Mesodermal cell (in vitro differentiated cells): ENCODE results near the gene C1orf174.

Experiments used
- H3K27ac ChIP-seq: 2 replicates; pipeline ENCODE4 v1.7.0; 2013; ENCODE audit warnings: mild to moderate bottlenecking, low read depth, low read length, moderate library complexity; ENCODE audit not compliant: severe bottlenecking
- H3K36me3 ChIP-seq: 2 replicates; pipeline ENCODE4 v1.7.1; 2013; ENCODE audit warnings: mild to moderate bottlenecking, low read length, moderate library complexity; ENCODE audit not compliant: control insufficient read depth, insufficient read depth
- H3K4me1 ChIP-seq: one replicate; pipeline ENCODE4 v1.7.1; 2013; ENCODE audit warnings: mild to moderate bottlenecking, low read length; ENCODE audit not compliant: insufficient read depth, control insufficient read depth, poor library complexity, severe bottlenecking
- H3K4me3 ChIP-seq: 2 replicates; pipeline ENCODE4 v1.7.0; 2013; ENCODE audit warnings: low read length, control low read depth, mild to moderate bottlenecking; ENCODE audit not compliant: insufficient read depth, poor library complexity, severe bottlenecking; ENCODE audit errors: extremely low read depth
- H3K9me3 ChIP-seq: 2 replicates; pipeline ENCODE4 v1.7.1; 2013; ENCODE audit warnings: mild to moderate bottlenecking, low read length, moderate library complexity; ENCODE audit not compliant: control insufficient read depth
- WGBS, 2 experiments: methylation state at CpG; one replicate each; pipeline ENCODE4 v1.1.5; 2013; ENCODE audit warnings: missing lambda C conversion rate in 2 of 2; ENCODE audit not compliant: insufficient coverage in 2 of 2; 5-methylcytosine and 5-hydroxymethylcytosine counted together

Gene C1orf174

GRCh38 chr1:3907621-3908165 lies 7.6 kb upstream of the C1orf174 start:
- H3K9me3 ChIP-seq: no peaks in the 10 kb centered on the region
- whole genome bisulfite sequencing, 2 experiments: 86 to 88% methylated on average over 22 of the region's 22 CpGs
- no peaks in the 10 kb centered on the region for H3K36me3 ChIP-seq

DNA sequence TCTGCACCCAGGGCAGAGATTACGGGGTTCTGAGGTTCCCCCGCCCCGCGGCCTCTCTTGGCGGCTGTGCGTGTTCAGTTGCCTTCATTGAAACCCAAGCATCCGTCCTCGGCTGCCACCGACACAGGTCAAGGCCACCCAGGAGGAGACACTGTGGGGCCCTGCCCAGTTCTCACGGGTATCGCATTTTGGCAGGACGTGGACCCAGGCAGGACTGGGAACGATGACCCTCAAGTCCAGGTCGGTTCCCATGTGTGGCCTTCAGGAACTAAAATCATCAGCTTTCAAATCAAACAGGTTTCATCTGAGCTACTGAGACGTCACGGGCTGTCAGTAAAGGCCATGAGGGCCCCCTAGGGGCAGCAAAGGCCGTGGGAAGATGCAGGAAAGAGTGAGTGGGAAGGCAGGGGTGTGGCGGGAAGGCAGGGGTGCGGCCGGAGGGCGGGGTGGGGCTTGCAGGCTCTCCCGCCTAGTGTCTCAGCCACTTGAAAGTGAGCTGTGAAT lies 7.0 kb upstream of the C1orf174 start:
- no peaks in the 10 kb centered on the region for H3K9me3 ChIP-seq
- peaks cover 5% of the 10 kb centered on the region for H3K4me1 ChIP-seq
- WGBS, 2 experiments: 85 to 87% methylated on average over 21 to 22 of the region's 22 CpGs
- no peak overlapping the region for H3K4me3 ChIP-seq
- H3K27ac ChIP-seq: no peak overlapping the region
- no peaks in the 10 kb centered on the region for H3K36me3 ChIP-seq

More at GRCh38 chr1:3907621-3908165, 7.6 kb upstream of the C1orf174 start:
- H3K4me3 ChIP-seq: no peak overlapping the region
- no peak overlapping the region for H3K27ac ChIP-seq
- peaks cover 5% of the 10 kb centered on the region for H3K4me1 ChIP-seq

DNA sequence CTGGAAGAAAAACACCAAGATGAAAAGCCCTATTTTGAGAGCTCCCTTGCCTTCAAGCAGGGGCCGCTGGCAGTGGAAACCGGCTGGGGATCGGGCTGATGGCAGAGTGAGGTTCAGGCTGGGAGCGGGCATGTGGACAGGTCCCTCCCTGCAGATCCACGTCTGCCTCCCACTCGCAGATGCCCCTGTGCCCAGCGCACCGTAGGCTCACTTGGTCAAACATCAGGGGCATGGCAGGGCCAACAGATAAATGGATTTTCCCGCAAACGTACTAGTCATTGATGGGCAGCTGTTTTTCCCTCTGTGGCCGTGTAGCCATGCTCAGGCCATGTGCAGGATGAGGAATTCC lies 6.6 kb upstream of the C1orf174 start:
- no peaks in the 10 kb centered on the region for H3K9me3 ChIP-seq
- peaks cover 5% of the 10 kb centered on the region for H3K4me1 ChIP-seq
- no peaks in the 10 kb centered on the region for H3K36me3 ChIP-seq
- H3K27ac ChIP-seq: no peak overlapping the region
- H3K4me3 ChIP-seq: no peak overlapping the region
- 88 to 91% methylated on average over 11 of the region's 11 CpGs for WGBS, 2 experiments

GRCh38 chr1:3905953-3906671 lies 6.0 kb upstream of the C1orf174 start:
- H3K4me1 ChIP-seq: peaks cover 2% of the 10 kb centered on the region
- H3K36me3 ChIP-seq: no peaks in the 10 kb centered on the region
- no peak overlapping the region for H3K27ac ChIP-seq
- H3K4me3 ChIP-seq: no peak overlapping the region
- H3K9me3 ChIP-seq: no peaks in the 10 kb centered on the region
- 89 to 90% methylated on average over 14 to 18 of the region's 18 CpGs for WGBS, 2 experiments

DNA sequence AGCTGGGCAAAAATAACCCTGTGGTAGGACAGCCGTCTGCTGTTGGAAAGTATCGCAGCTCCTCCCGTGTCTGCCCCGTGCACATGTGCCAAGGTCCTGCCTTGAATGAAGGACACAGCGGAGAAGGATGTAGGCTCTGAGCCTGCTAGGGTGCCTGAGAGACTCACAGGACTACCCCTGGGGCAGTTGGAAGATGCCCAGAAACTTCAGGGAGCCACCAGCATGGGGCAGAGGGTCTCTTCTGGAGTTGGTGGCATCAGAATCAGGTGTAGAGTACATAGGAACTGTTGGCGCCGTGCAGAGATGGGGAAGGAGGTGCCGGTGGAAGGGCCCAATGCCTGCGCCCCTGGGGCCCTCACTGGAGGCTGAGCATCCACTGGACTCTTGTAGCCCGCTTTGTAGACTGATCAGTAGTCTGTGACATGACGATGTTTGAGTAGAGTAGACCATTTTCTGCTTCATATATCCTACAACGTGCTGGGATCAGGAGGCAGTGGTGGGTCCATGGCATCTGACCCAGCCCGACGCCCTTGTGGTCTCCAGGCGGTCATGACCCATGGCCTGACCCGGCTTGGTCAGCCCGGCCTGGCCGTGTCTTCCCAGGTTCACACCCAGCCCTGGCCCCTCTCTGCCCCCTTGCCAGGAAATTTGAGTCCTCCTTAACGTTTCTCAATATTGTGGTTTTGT lies 5.3 kb upstream of the C1orf174 start:
- 93 to 96% methylated on average over 16 to 19 of the region's 19 CpGs for WGBS, 2 experiments
- H3K36me3 ChIP-seq: no peaks in the 10 kb centered on the region
- H3K27ac ChIP-seq: no peak overlapping the region
- no peak overlapping the region for H3K4me3 ChIP-seq
- H3K4me1 ChIP-seq: no peaks in the 10 kb centered on the region
- H3K9me3 ChIP-seq: no peaks in the 10 kb centered on the region

DNA sequence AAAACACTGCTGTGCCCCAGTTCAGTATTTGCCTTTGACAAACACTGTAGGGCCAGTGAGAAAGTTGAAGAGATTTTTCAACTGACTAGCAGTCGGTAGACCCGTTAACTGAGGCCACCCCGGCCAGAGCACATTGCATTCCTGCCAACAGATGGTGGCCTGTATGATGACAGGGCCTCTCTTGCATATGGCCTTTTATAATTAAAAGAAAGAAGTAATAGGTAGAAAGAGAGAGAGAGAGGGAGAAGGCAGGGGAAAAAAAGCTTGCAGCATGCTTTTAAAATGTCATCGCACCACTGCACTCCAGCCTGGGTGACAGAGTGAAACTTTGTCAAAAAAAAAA lies 4.7 kb upstream of the C1orf174 start:
- Histone ChIP-seq H3K4me3 (no peak overlapping the region), H3K4me1 (no peaks in the 10 kb centered on the region), H3K36me3 (no peaks in the 10 kb centered on the region), H3K9me3 (no peaks in the 10 kb centered on the region), H3K27ac (no peak overlapping the region)
- 85 to 89% methylated on average over 3 to 4 of the region's 4 CpGs for WGBS, 2 experiments

GRCh38 chr1:3904006-3904842 lies 4.2 kb upstream of the C1orf174 start:
- 89 to 93% methylated on average over 17 to 23 of the region's 24 CpGs for WGBS, 2 experiments
- no peak overlapping the region for H3K4me3 ChIP-seq
- H3K4me1 ChIP-seq: no peaks in the 10 kb centered on the region
- H3K9me3 ChIP-seq: no peaks in the 10 kb centered on the region
- no peak overlapping the region for H3K27ac ChIP-seq
- H3K36me3 ChIP-seq: no peaks in the 10 kb centered on the region

DNA sequence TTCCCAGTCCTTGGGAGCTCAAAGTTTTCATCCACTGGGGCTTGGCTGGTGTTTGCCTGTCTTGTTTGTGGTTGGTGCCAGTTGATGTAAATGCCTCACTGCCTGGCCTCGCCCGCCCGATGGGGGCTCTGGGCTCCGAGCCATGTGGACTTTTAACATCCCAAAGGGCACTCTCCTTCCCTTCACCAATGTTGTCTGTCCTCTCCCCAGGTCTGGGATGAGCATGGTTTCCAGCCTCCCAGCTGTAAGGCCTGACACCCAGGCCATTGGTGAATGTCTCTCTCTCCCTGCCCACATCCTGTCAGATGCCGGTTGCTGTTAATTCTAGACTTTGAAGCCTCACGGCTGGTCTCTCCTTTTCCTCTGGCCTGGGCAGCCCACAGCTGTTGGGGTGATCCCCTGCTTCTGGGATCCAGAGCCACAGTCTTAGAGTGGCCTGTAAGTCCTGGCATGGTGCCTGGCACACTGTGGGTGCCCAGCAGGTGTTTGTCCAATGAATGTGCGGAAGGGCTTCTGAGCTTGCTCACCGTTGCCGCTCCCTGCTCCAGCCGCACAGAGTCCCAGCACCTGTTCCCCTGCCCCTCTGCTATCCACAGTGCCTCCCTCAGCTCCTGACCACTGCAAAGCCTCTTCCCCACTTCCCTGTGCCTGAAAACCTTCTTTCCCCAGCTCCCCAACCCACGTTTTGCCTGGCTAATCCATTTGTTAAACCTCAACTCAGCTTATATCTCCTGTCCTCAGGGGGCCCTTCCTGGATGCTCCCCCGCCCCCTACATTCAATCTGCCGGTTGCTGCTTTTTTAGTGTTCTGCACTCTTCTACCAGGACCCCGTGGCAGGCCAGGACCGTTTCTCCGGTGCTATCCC lies 3.3 kb upstream of the C1orf174 start:
- no peak overlapping the region for H3K4me3 ChIP-seq
- no peaks in the 10 kb centered on the region for H3K4me1 ChIP-seq
- peaks cover under 1% of the 10 kb centered on the region for H3K36me3 ChIP-seq
- 84 to 87% methylated on average over 12 to 16 of the region's 16 CpGs for WGBS, 2 experiments
- H3K27ac ChIP-seq: no peak overlapping the region
- peaks cover 4% of the 10 kb centered on the region for H3K9me3 ChIP-seq

- H3K4me1 ChIP-seq: no peaks in the 10 kb centered on the region
- H3K9me3 ChIP-seq: peaks cover 11% of the 10 kb centered on the region
- no peak overlapping the region for H3K4me3 ChIP-seq
- 93 to 95% methylated on average over 4 to 7 of the region's 10 CpGs for WGBS, 2 experiments
- H3K27ac ChIP-seq: no peak overlapping the region
- peaks cover 8% of the 10 kb centered on the region for H3K36me3 ChIP-seq
These were observed 2.6 kb upstream of the C1orf174 start for GRCh38 chr1:3902571-3903091.

DNA sequence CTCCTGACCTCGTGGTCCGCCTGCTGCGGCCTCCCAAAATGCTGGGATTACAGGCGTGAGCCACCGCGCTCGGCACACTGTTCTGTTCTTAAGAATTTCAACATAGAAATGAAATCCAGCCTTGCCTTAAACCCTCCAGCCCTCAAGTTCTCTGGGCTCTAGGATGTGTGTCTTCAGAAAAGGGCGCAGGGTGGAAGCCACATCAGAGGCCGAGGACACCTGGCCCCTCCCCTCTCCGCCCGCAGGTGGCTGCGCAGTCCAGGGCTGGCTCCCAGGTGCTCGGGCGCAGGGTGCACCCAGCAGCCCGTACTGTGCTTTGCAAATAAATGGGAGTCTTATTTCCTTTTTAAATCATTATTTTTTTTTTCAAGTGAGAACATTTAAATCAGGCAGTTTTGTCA lies 2.0 kb upstream of the C1orf174 start:
- Histone ChIP-seq H3K4me1 (no peaks in the 10 kb centered on the region), H3K4me3 (no peak overlapping the region), H3K9me3 (peaks cover 14% of the 10 kb centered on the region), H3K27ac (no peak overlapping the region), H3K36me3 (peaks cover 8% of the 10 kb centered on the region)
- WGBS, 2 experiments: 93 to 99% methylated on average over 8 of the region's 15 CpGs
